Measurements from ENCODE around the gene ARFGEF3.
"Not testable (repeated sequence)": the region's sequence is repeated elsewhere in the genome, so short reads cannot be mapped to it uniquely, and the experiment has no call there.

The ARFGEF3 gene

GRCh38 chr6:138337076-138337475, 175.3 kb downstream of the ARFGEF3 start:
- no peak for DNase-seq (ENCODE audit: insufficient read length, low spot score)
- no peak for FAIRE-seq

- FAIRE-seq (no peak), DNase-seq (ENCODE audit: insufficient read length, low spot score) (no peak)
These were observed 177.3 kb downstream of the ARFGEF3 start for GRCh38 chr6:138339024-138339423.

DNA sequence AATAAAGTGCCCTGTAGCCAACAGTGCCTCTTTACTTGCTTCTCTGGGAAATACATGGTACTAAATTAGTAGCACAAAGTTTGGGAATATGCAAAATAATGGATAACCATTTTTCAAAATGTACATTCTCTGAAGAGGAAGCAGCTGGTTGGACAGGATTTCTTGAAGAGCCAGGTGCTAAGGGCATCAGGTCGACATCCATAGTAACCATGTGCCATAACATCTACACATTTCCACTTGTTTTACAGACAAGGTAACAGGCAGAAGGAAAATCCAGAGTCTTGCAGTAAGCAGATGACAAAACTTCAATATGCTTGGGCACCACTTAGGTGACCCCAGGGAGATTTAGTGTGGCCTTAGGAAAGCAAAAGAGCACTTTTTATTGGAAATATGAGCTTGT, 179.4 kb downstream of the ARFGEF3 start:
- FAIRE-seq = no peak

GRCh38 chr6:138343112-138343511, 181.4 kb downstream of the ARFGEF3 start:
- no peak for DNase-seq (ENCODE audit: insufficient read length, low spot score)
- FAIRE-seq = no peak

More for the DNA sequence above, 179.4 kb downstream of the ARFGEF3 start:
- no peak for DNase-seq (ENCODE audit: insufficient read length, low spot score)

- FAIRE-seq (peak; percentile 63), DNase-seq (ENCODE audit: insufficient read length, low spot score) (no peak)
These were observed 184.0 kb downstream of the ARFGEF3 start for GRCh38 chr6:138345565-138346285.

DNA sequence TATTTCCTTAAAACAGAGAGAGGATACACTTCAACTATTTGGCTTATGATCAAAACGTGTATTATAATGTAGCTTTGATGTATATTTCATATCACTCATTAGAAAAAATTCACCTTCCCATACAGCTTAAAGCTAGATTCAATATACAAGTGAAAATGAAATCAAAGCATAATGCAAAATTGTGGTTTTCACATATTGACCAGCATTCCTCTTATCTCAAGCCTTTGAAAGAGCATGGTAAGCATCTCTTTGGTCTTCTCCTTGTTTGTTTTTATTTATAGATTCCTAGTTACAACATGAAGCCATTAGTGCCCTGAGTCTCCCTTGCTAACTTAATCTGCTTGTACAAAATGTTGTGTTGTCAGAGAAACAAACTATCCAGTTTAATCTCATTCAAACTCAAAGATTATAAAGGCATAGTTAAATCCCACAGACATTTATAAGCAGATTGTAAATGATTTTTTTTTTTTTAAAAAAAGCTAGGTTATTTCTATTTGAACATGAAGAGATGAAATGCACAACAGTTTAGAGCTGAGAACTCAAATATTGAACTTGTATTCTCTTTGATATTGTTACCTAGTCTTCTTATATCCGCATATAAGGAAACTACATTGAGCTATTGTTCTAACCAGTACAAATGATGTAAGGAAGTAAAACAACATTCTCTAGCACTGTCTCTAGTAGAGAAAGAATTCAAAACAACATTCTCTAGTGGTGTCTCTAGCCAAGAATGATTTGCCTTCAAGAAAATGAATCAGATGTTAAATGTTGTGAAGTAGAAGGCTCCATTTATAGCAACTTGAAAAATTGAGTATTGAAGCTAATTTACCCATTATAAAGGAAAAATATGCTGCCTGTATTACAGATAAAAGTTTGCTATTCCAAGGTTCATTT, 184.8 kb downstream of the ARFGEF3 start:
- FAIRE-seq (no peak), DNase-seq (ENCODE audit: insufficient read length, low spot score) (no peak)

DNA sequence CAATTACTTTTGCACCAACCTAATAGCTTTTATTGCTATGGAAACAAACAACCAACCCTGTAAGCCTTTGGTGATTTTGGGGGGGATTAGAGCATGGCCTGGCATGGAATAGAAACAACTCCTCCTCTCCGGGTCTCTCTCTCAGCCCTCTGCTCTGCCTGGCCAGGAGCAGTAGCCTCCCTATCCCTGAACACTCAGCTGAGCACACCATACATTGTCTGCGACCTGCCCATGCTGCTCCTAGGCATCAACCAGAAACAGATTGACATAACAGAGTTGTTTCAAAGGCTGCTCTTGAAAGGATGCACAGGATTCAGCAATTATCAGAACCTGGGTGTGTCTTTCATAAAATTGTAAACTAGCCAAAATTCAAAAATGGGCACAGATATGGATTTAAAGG, 186.1 kb downstream of the ARFGEF3 start:
- no peak for FAIRE-seq
- DNase-seq (ENCODE audit: insufficient read length, low spot score) = no peak

GRCh38 chr6:138349891-138350290, 188.2 kb downstream of the ARFGEF3 start:
- DNase-seq (ENCODE audit: insufficient read length, low spot score) (no peak), FAIRE-seq (no peak)

GRCh38 chr6:138357928-138358327, 196.2 kb downstream of the ARFGEF3 start:
- FAIRE-seq = no peak

GRCh38 chr6:138368684-138369083, 206.9 kb downstream of the ARFGEF3 start:
- DNase-seq (ENCODE audit: insufficient read length, low spot score); FAIRE-seq: not testable (repeated sequence)

More at GRCh38 chr6:138357928-138358327, 196.2 kb downstream of the ARFGEF3 start:
- no peak for DNase-seq (ENCODE audit: insufficient read length, low spot score)

DNA sequence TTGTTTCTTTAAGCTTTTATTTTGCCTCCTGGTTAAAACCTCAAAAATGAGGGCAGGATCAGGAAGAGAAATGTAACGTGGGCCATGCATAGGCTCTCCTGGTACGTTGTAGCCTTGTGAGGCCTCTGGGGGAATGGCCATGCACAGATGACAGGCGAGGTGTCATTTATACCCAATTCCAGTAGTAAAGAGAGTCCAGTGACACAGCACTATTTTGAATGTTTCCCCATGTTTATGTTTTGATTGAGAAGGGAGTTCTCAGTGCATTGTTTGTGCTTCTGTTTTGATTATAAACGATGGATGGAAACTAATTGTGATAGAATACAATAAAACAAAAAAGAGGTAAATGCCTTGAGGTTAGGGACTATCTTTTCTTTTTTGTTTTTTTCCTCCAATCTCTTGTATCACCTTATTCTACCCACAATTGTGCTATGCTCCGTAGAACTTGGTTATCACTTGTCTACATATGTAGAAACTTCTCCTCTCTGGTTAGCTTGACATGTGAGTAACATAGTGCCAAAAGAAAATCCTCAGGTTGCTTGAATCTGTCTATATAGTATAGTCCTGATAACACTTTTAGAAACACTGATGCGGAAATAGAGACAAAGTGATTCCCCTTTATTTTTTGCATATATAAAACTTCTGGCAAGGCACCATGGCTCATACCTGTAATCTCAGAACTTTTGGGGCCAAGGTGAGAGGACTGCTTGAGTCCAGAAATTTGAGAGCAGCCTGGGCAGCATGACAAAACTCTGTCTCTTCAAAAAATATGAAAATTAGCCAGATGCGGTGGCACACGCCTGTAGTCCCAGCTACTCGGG, 209.1 kb downstream of the ARFGEF3 start:
- no peak for FAIRE-seq

DNA sequence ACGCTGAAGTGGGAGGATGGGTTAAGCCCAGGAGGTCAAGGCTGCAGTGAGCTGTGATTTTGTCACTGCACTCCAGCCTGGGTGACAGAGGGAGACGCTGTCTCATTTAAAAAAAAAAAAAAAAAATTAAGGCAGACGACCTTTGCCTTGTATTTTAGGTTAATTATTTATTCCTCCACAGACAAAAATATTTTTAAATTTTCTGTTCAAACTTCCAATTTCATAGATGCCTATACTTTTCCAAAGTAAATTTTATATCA, 209.6 kb downstream of the ARFGEF3 start:
- DNase-seq (ENCODE audit: insufficient read length, low spot score) (no peak), FAIRE-seq (no peak)

More for the DNA sequence above, 209.1 kb downstream of the ARFGEF3 start:
- DNase-seq (ENCODE audit: insufficient read length, low spot score) = no peak

DNA sequence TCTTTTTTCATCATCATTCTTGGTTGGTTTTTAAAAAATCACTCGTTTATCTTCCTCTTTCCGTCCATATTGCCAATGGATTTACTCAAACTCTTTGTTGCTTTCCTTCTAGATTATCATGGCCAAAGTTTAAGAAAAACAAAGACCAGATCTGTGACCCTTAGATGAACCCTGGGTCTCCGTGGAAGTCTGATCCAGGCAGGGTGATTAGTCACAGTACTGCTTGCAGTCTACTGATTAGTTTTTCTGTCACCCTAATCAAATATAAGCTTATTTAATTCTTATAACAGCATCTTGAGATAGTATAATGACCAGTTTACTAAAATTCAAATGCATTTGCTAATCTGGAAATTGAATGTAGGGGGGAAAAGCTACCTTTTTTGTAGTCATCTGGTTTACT, 210.0 kb downstream of the ARFGEF3 start:
- no peak for DNase-seq (ENCODE audit: insufficient read length, low spot score)
- no peak for FAIRE-seq

- no peak for DNase-seq (ENCODE audit: insufficient read length, low spot score)
- no peak for FAIRE-seq
These were observed 211.1 kb downstream of the ARFGEF3 start for GRCh38 chr6:138372711-138373463.

- no peak for DNase-seq (ENCODE audit: insufficient read length, low spot score)
- no peak for FAIRE-seq
These were observed 212.5 kb downstream of the ARFGEF3 start for GRCh38 chr6:138374230-138374629.

- DNase-seq (ENCODE audit: insufficient read length, low spot score) (no peak), FAIRE-seq (no peak)
These were observed 213.1 kb downstream of the ARFGEF3 start for GRCh38 chr6:138374815-138375214.

DNA sequence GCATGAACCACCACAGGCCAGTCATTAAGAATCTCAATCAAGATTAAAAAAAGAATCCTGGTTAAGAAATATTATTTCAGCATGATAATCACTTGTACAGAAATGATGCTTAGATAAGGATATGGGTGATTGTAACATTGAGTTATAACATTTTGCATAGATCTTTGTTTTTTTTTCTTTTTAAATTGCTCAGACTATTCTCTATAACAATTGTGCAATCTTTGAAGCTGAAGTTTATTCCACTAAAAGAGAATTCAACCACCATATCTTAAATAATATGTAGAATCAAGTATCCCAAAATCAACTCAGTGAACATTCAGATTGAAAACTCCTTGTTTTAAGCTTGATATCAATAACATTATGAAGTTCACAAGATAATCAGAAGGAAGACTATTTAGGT, 215.3 kb downstream of the ARFGEF3 start:
- DNase-seq (ENCODE audit: insufficient read length, low spot score) (no peak), FAIRE-seq (no peak)

GRCh38 chr6:138377844-138378243, 216.1 kb downstream of the ARFGEF3 start, which contains the start of gene SMIM28:
TSS of gene SMIM28 (plus strand) at chr6:138377905. CDS start at chr6:138378073, 168 bp downstream.
- FAIRE-seq (no peak), DNase-seq (ENCODE audit: insufficient read length, low spot score) (no peak)

DNA sequence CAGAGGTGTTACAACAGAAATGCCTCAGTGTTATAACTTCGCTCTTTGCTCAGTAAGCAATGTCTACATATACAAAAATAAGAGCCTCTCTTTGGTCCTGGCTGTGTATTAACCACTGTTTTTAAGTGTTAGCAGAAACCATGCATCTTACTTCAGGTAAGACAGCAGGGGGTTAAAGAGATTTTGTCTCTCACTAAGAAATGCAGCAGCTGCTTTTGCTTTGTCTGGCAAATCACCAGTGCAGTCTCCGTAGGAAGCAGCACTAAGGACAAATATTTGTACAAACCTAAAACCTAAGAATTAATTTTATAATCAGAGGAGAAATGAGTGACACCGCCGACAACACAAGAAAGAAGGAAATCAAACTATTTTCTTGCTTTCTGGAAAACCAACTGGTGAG, 216.7 kb downstream of the ARFGEF3 start:
- FAIRE-seq (no peak), DNase-seq (ENCODE audit: insufficient read length, low spot score) (no peak)

GRCh38 chr6:138382498-138383265, 220.9 kb downstream of the ARFGEF3 start:
- FAIRE-seq (no peak), DNase-seq (ENCODE audit: insufficient read length, low spot score) (no peak)

Measured in GM19239 (cell line).